Thyroid gland (tissue), 4 donors: ENCODE data around the gene RUVBL1. TPM values are rescaled to one million over a fixed set of nuclear protein-coding genes. Genes with fewer than 3 reads are reported as not detected.
A peak's percentile ranks its signal among the peaks of the same experiment; 100 is the strongest.

Experiments used
- DNase-seq, 2 donors: peaks; one replicate each; pipeline ENCODE4 v3.0.0-alpha.2; 2019
- H3K27ac ChIP-seq, 3 donors: fragments of 200-600 bp; sonication (generic); 1 replicate in 2 of 3; 2 replicates in 1 of 3; pipeline ENCODE4 v1.5.1; 2016 to 2019; ENCODE audit warnings: mild to moderate bottlenecking in 1 of 3, moderate library complexity in 1 of 3
- H3K27me3 ChIP-seq: fragments of 200-600 bp; sonication (generic); one replicate; pipeline ENCODE4 v1.5.1; 2019
- H3K36me3 ChIP-seq, 2 donors: fragments of 200-600 bp; sonication (generic); one replicate each; pipeline ENCODE4 v1.5.1; 2016 to 2019
- H3K4me1 ChIP-seq, 2 donors: fragments of 200-600 bp; sonication (generic); one replicate each; pipeline ENCODE4 v1.5.1; 2017 to 2019
- H3K4me3 ChIP-seq, 3 donors: fragments of 200-600 bp; sonication (generic); replicated peaks in 1 of 3; 1 replicate in 2 of 3; 2 replicates in 1 of 3; pipeline ENCODE4 v1.5.1; 2016; ENCODE audit warnings: mild to moderate bottlenecking in 1 of 3
- H3K9me3 ChIP-seq: fragments of 200-600 bp; sonication (generic); one replicate; pipeline ENCODE4 v1.5.1; 2017
- POLR2A ChIP-seq, 2 donors: fragments of 450-650 bp; IDR thresholded peaks; one replicate each; pipeline ENCODE4 v1.6.1; 2017; ENCODE audit warnings: antibody characterized with exemption in 2 of 2, mild to moderate bottlenecking in 2 of 2, moderate library complexity in 1 of 2
- WGBS, 2 donors: methylation state at CpG; one replicate each; pipeline ENCODE4 v1.1.5; 2017; 5-methylcytosine and 5-hydroxymethylcytosine counted together
- intact Hi-C: fragments of 100-400 bp; cut with DNase I; formaldehyde crosslinking; loops from one replicate; pipeline ENCODE4 v1.15.1; 2023
- total RNA-seq, 4 donors: library from RNA; depleted of rRNA; stranded (reverse); fragments of >200 nt; gene quantifications; one replicate each; pipeline ENCODE4 v1.2.3, GENCODE V29; 2016
- TF ChIP-seq, protein P1 (sequence below), 6 experiments: fragments of 200-600 bp in 3 of 6; fragments of 450-650 bp in 3 of 6; sonication (generic) in 3 of 6; IDR thresholded peaks; one replicate each; pipeline ENCODE4 v1.5.1; 2016 to 2019; ENCODE audit warnings: antibody characterized with exemption in 6 of 6, mild to moderate bottlenecking in 2 of 6, inconsistent platforms in 1 of 6, moderate library complexity in 1 of 6

Gene RUVBL1
- total RNA-seq, 4 donors from 2014 or later: 23.4 to 44.1 (median 29.6) TPM

DNA sequence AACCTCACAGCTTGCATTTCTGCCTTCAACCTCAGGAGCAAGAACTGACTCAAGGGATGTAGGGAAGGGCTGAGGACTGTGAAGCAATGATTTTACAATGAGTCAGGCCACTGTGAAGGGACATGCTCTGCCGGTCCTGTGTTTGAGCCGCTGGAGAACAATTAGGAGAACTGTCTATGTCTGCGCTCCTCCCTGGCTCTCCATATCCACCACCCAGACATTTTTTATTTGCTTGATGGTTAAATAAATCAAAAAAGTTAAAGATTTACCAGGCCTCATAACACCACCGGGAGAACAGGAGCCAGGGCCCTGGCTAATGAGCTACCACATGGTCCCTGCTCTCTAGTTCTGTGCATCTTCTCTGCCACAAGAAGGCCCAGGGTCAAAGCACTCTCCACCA is 41.8 kb downstream of the RUVBL1 start:
- intact Hi-C loops: no loop called here
- Histone ChIP-seq H3K36me3 (peaks cover 0 to 2% of the 10 kb centered on the region in 2 donors), H3K4me1 (peaks cover 0 to 12% of the 10 kb centered on the region in 2 donors), H3K4me3 (no peak overlapping the region), H3K9me3 (no peaks in the 10 kb centered on the region), H3K27me3 (no peaks in the 10 kb centered on the region), H3K27ac (no peak overlapping the region)
- 96 to 97% methylated on average over 4 of the region's 4 CpGs for whole genome bisulfite sequencing, 2 donors
- no peak for DNase-seq
- no peak for TF ChIP-seq POLR2A (IDR thresholded peaks at IDR 0.05)
- TF ChIP-seq, protein P1, sequence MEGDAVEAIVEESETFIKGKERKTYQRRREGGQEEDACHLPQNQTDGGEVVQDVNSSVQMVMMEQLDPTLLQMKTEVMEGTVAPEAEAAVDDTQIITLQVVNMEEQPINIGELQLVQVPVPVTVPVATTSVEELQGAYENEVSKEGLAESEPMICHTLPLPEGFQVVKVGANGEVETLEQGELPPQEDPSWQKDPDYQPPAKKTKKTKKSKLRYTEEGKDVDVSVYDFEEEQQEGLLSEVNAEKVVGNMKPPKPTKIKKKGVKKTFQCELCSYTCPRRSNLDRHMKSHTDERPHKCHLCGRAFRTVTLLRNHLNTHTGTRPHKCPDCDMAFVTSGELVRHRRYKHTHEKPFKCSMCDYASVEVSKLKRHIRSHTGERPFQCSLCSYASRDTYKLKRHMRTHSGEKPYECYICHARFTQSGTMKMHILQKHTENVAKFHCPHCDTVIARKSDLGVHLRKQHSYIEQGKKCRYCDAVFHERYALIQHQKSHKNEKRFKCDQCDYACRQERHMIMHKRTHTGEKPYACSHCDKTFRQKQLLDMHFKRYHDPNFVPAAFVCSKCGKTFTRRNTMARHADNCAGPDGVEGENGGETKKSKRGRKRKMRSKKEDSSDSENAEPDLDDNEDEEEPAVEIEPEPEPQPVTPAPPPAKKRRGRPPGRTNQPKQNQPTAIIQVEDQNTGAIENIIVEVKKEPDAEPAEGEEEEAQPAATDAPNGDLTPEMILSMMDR (IDR thresholded peaks at IDR 0.05): no peak

DNA sequence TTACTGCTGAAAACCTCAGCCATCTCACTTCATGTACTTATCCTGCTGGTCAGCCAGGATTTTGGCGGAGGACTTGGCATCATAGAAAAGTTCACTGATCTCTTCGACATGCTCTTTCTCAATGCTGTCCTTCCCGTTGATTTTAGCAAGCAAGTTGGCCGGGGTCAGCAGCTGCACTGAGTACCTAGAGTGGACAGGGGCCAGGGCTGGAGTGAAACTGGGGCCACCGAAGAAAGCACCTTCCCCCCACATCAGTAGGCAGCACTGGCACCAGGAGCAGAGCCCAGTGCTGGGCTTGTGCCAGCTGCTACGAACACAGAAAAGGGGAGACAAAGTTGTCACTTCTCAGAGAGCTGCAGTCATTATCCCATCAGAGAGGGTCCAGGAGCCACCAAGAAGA is 42.4 kb downstream of the RUVBL1 start:
- H3K4me1 ChIP-seq: peaks cover 3 to 18% of the 10 kb centered on the region in 2 donors
- WGBS, 2 donors: 86 to 91% methylated on average over 6 of the region's 6 CpGs
- no peak overlapping the region for H3K4me3 ChIP-seq
- DNase-seq: no peak
- H3K27me3 ChIP-seq: no peaks in the 10 kb centered on the region
- intact Hi-C loops: no loop called here
- TF ChIP-seq, protein P1 (IDR thresholded peaks at IDR 0.05): no peak
- no peak for TF ChIP-seq POLR2A (IDR thresholded peaks at IDR 0.05)
- H3K27ac ChIP-seq: no peak overlapping the region
- no peaks in the 10 kb centered on the region for H3K9me3 ChIP-seq
- H3K36me3 ChIP-seq: no peaks in the 10 kb centered on the region

DNA sequence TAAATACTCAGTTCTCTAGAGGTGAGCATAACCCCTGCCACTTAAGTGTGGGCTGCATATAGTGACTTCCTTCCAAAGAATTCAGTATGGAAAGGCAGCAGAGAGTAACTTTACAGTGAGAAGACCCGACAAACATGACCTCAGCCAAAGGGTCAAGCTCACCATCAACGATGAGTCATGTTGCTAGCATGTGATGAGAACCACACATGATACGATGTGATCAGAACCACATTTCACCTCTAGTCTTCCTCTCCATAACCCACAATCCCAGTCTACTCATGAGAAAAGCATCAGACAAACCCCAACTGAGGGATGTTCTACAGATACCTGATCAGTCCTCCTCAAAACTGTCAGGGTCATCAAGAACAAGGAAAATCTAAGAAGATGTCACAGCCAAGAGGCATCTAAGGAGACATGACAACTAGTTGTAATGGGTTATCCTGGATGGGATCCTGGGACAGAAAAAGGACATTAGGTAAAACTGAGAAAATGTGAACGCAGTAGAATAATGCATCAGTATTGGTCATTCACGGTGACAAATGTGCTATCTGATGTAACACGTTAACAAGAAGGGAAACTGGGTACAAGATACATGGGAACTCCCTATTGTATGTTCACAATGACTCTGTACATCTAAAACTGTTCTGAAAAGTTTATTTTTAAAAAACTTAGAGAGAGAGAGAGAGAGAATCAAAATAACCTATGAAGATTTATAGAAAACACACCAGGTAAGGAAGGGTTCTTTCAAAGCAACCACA is 43.1 kb downstream of the RUVBL1 start:
- WGBS, 2 donors: 84 to 87% methylated on average over 6 of the region's 6 CpGs
- no peak overlapping the region for H3K27ac ChIP-seq

DNA sequence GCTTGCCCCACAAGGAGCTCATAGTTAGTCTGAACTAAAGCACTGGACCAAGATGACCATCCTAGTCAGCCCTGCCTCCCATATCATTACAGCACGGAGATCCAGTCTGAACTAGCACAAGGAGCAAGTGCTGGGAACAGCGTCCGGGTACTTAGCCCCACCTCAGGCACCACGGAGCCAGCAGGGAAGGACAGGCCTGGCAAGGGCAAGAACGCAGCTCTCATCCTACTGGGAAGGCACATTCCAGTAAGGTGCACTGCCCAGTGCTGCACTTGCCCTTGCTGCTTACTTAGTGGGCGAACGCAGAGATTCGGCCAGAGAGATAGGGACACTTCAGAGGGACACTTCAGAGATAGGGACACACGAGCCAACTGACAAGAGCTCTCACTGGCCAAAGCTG is 43.8 kb downstream of the RUVBL1 start:
- Histone ChIP-seq H3K36me3 (no peaks in the 10 kb centered on the region), H3K4me3 (no peak overlapping the region), H3K9me3 (no peaks in the 10 kb centered on the region), H3K4me1 (peaks cover 8 to 29% of the 10 kb centered on the region in 2 donors), H3K27me3 (no peaks in the 10 kb centered on the region), H3K27ac (no peak overlapping the region)
- peak; percentile 54 to 70 for DNase-seq
- WGBS, 2 donors: 69 to 70% methylated on average over 9 of the region's 9 CpGs
- intact Hi-C loops: loop anchor here (5.0 kb wide), 1 partner anchor 527 kb away; no protein-coding TSS in a partner anchor
- no peak for TF ChIP-seq POLR2A (IDR thresholded peaks at IDR 0.05)
- TF ChIP-seq, protein P1 (IDR thresholded peaks at IDR 0.05): no peak

More for the DNA sequence above, 43.1 kb downstream of the RUVBL1 start:
- TF ChIP-seq, protein P1 (IDR thresholded peaks at IDR 0.05): no peak
- no peak for TF ChIP-seq POLR2A (IDR thresholded peaks at IDR 0.05)
- no peak for DNase-seq
- H3K27me3 ChIP-seq: no peaks in the 10 kb centered on the region
- H3K4me1 ChIP-seq: peaks cover 8 to 22% of the 10 kb centered on the region in 2 donors
- no peak overlapping the region for H3K4me3 ChIP-seq
- intact Hi-C loops: no loop called here
- no peaks in the 10 kb centered on the region for H3K9me3 ChIP-seq
- no peaks in the 10 kb centered on the region for H3K36me3 ChIP-seq

DNA sequence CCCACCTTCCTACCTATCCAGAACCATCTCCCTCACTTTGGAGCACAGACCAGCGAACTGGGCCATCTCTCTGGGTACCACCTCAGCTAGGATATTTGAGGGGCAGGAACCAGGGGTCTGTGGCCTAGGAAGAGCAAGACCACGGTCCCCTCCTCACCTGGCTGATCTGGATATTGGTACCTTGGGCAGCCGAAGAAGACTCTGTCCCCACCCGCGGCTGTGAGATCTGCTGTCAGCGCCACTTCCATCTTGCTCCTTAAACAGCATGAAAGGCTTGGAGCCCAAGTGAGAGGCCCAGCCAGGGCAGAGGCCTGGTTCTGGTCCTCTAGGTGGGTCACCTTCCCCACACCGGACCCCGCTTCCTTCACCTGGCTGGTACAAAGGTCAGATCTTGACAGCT is 44.7 kb downstream of the RUVBL1 start:
- no peaks in the 10 kb centered on the region for H3K9me3 ChIP-seq
- no peak overlapping the region for H3K4me3 ChIP-seq
- no peak for DNase-seq
- no peaks in the 10 kb centered on the region for H3K36me3 ChIP-seq
- intact Hi-C loops: loop anchor here (5.0 kb wide), 1 partner anchor 528 kb away; no protein-coding TSS in a partner anchor
- no peaks in the 10 kb centered on the region for H3K27me3 ChIP-seq
- no peak overlapping the region for H3K27ac ChIP-seq
- 99 to 100% methylated on average over 7 to 8 of the region's 8 CpGs for WGBS, 2 donors
- no peak for TF ChIP-seq POLR2A (IDR thresholded peaks at IDR 0.05)
- TF ChIP-seq, protein P1 (IDR thresholded peaks at IDR 0.05): no peak
- peaks cover 8 to 29% of the 10 kb centered on the region in 2 donors for H3K4me1 ChIP-seq
